ENCODE measurements around the gene DOCK11. TPM values are rescaled to one million over a fixed set of nuclear protein-coding genes. Genes with fewer than 3 reads are reported as not detected.

DOCK11 gene
- total RNA-seq, 2 donors from 2014 or later: 3.1 to 3.4 TPM

GRCh38 chrX:118521435-118521834, 25.8 kb downstream of the DOCK11 start:
- H3K4me1 Mint-ChIP-seq: peaks cover 7% of the 10 kb centered on the region
- WGBS, 2 experiments (ENCODE audit: insufficient coverage in 1 of 2, insufficient read length in 1 of 2): 89% methylated on average over 1 of the region's 3 CpGs; no CpG with 5 or more reads in 1 of the 2 experiments
- TF ChIP-seq, protein P1, sequence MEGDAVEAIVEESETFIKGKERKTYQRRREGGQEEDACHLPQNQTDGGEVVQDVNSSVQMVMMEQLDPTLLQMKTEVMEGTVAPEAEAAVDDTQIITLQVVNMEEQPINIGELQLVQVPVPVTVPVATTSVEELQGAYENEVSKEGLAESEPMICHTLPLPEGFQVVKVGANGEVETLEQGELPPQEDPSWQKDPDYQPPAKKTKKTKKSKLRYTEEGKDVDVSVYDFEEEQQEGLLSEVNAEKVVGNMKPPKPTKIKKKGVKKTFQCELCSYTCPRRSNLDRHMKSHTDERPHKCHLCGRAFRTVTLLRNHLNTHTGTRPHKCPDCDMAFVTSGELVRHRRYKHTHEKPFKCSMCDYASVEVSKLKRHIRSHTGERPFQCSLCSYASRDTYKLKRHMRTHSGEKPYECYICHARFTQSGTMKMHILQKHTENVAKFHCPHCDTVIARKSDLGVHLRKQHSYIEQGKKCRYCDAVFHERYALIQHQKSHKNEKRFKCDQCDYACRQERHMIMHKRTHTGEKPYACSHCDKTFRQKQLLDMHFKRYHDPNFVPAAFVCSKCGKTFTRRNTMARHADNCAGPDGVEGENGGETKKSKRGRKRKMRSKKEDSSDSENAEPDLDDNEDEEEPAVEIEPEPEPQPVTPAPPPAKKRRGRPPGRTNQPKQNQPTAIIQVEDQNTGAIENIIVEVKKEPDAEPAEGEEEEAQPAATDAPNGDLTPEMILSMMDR (conservative IDR thresholded peaks at IDR 0.05): no peak
- H3K4me3 ChIP-seq (ENCODE audit: low read length): no peak overlapping the region
- no peak overlapping the region for H3K4me3 Mint-ChIP-seq
- no peak for DNase-seq
- no peak overlapping the region for H3K27ac ChIP-seq (ENCODE audit: low read depth, low read length)
- H3K27me3 Mint-ChIP-seq (ENCODE audit: insufficient read depth): no peaks in the 10 kb centered on the region
- H3K4me1 ChIP-seq (ENCODE audit: control insufficient read depth, insufficient read depth, low read length): no peaks in the 10 kb centered on the region
- H3K36me3 ChIP-seq (ENCODE audit: control insufficient read depth, insufficient read depth, low read length): no peaks in the 10 kb centered on the region
- H3K9ac ChIP-seq (ENCODE audit: extremely low read depth, low read length, poor library complexity, severe bottlenecking): no peak overlapping the region
- H3K36me3 Mint-ChIP-seq (ENCODE audit: low read depth): no peaks in the 10 kb centered on the region
- no peaks in the 10 kb centered on the region for H3K9me3 ChIP-seq (ENCODE audit: control insufficient read depth, low read length)
- no peaks in the 10 kb centered on the region for H3K27me3 ChIP-seq (ENCODE audit: control insufficient read depth, insufficient read depth, low read length, poor library complexity, severe bottlenecking)
- H3K9me3 Mint-ChIP-seq: peaks cover 51% of the 10 kb centered on the region
- H3K27ac Mint-ChIP-seq: no peak overlapping the region

- Mint-ChIP-seq H3K27ac (no peak overlapping the region), H3K27me3 (ENCODE audit: insufficient read depth) (no peaks in the 10 kb centered on the region), H3K36me3 (ENCODE audit: low read depth) (no peaks in the 10 kb centered on the region), H3K9me3 (peaks cover 57% of the 10 kb centered on the region), H3K4me3 (no peak overlapping the region), H3K4me1 (peaks cover 8% of the 10 kb centered on the region)
- no peak for DNase-seq
- Histone ChIP-seq H3K9ac (ENCODE audit: extremely low read depth, low read length, poor library complexity, severe bottlenecking) (no peak overlapping the region), H3K9me3 (ENCODE audit: control insufficient read depth, low read length) (no peaks in the 10 kb centered on the region), H3K4me1 (ENCODE audit: control insufficient read depth, insufficient read depth, low read length) (no peaks in the 10 kb centered on the region), H3K27me3 (ENCODE audit: control insufficient read depth, insufficient read depth, low read length, poor library complexity, severe bottlenecking) (no peaks in the 10 kb centered on the region), H3K4me3 (ENCODE audit: low read length) (no peak overlapping the region), H3K36me3 (ENCODE audit: control insufficient read depth, insufficient read depth, low read length) (no peaks in the 10 kb centered on the region), H3K27ac (ENCODE audit: low read depth, low read length) (no peak overlapping the region)
- TF ChIP-seq, protein P1 (conservative IDR thresholded peaks at IDR 0.05): no peak
- 97% methylated on average over 3 of the region's 3 CpGs; no CpG with 5 or more reads in 1 of the 2 experiments for WGBS, 2 experiments (ENCODE audit: insufficient coverage in 1 of 2, insufficient read length in 1 of 2)
Measured at GRCh38 chrX:118522230-118522926, 26.8 kb downstream of the DOCK11 start.

DNA sequence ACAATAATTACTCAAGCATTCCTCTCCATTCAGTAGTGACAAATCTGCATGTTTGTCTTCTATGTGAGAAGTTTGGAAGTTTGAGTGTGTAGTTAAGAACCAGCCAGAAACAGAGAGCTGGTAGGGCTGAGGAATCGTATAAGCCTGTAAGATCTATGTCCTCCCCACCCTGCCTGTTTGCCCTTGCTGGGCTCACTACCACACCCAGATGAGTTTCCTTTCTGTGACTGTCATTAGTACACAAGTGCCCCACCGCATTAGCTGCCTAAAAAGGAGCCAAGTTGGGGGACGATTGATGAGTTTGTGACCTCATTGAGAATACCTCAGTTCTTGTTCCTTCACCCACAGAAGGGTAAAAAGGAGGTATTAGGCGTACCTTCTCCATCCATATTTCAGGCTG, 28.3 kb downstream of the DOCK11 start:
- H3K27me3 Mint-ChIP-seq (ENCODE audit: insufficient read depth): peaks cover 5% of the 10 kb centered on the region
- Histone ChIP-seq H3K9ac (ENCODE audit: extremely low read depth, low read length, poor library complexity, severe bottlenecking) (no peak overlapping the region), H3K4me1 (ENCODE audit: control insufficient read depth, insufficient read depth, low read length) (no peaks in the 10 kb centered on the region), H3K36me3 (ENCODE audit: control insufficient read depth, insufficient read depth, low read length) (no peaks in the 10 kb centered on the region), H3K4me3 (ENCODE audit: low read length) (no peak overlapping the region), H3K9me3 (ENCODE audit: control insufficient read depth, low read length) (no peaks in the 10 kb centered on the region), H3K27ac (ENCODE audit: low read depth, low read length) (no peak overlapping the region), H3K27me3 (ENCODE audit: control insufficient read depth, insufficient read depth, low read length, poor library complexity, severe bottlenecking) (no peaks in the 10 kb centered on the region)
- DNase-seq: no peak
- 90 to 93% methylated on average over 2 to 3 of the region's 4 CpGs for WGBS, 2 experiments (ENCODE audit: insufficient coverage in 1 of 2, insufficient read length in 1 of 2)
- peaks cover 59% of the 10 kb centered on the region for H3K9me3 Mint-ChIP-seq
- H3K4me1 Mint-ChIP-seq: peaks cover 8% of the 10 kb centered on the region
- H3K4me3 Mint-ChIP-seq: no peak overlapping the region
- H3K27ac Mint-ChIP-seq: no peak overlapping the region
- TF ChIP-seq, protein P1 (conservative IDR thresholded peaks at IDR 0.05): no peak
- no peaks in the 10 kb centered on the region for H3K36me3 Mint-ChIP-seq (ENCODE audit: low read depth)
